OCI-LY7 (cell line): ENCODE results near the gene ZBBX. TPM values are rescaled to one million over a fixed set of nuclear protein-coding genes. Genes with fewer than 3 reads are reported as not detected.

Source experiments
- BruUV-seq: library from RNA; stranded (reverse); fragments of 400-500 nt; replicated peaks from 2 replicates; lab custom pipeline; 2021; lab: Mats Ljungman, UMichigan
- CTCF ChIA-PET: fragments of 300-600 bp; sonication (Branson Sonifier 250); formaldehyde crosslinking; loops from one replicate; lab custom pipeline; 2022; ENCODE audit warnings: antibody characterized with exemption; ENCODE audit not compliant: unreplicated experiment; lab: Charles Lee
- POLR2A ChIA-PET: fragments of 300-600 bp; sonication (Branson Sonifier 250); formaldehyde crosslinking; loops from one replicate; lab custom pipeline; 2022; ENCODE audit warnings: antibody characterized with exemption; lab: Charles Lee
- DNase-seq: peaks from one replicate; pipeline ENCODE4 v3.0.0-alpha.2; 2015; ENCODE audit warnings: low spot score
- H2AFZ ChIP-seq: fragments of 200-600 bp; sonication (generic), shearing (Covaris generic); 2 replicates; pipeline ENCODE4 v1.6.1; 2014; ENCODE audit warnings: mild to moderate bottlenecking, antibody characterized with exemption, low read length, moderate library complexity
- H3K27ac ChIP-seq: fragments of 200-600 bp; sonication (generic); 2 replicates; pipeline ENCODE4 v1.5.1; 2014; ENCODE audit warnings: mixed run types, low read depth, mild to moderate bottlenecking, moderate library complexity, low read length, inconsistent platforms; ENCODE audit not compliant: poor library complexity, severe bottlenecking
- H3K36me3 ChIP-seq: fragments of 200-600 bp; sonication (generic); 2 replicates; pipeline ENCODE4 v1.6.1; 2014; ENCODE audit warnings: mild to moderate bottlenecking, antibody characterized with exemption, low read length, moderate library complexity, mixed read lengths; ENCODE audit not compliant: insufficient read depth
- H3K4me1 ChIP-seq: fragments of 200-600 bp; sonication (generic); 2 replicates; pipeline ENCODE4 v1.5.1; 2014; ENCODE audit warnings: mild to moderate bottlenecking, low read length; ENCODE audit not compliant: insufficient read depth, poor library complexity, severe bottlenecking
- H3K4me2 ChIP-seq: fragments of 200-600 bp; sonication (generic); 2 replicates; pipeline ENCODE4 v1.6.1; 2014; ENCODE audit warnings: mild to moderate bottlenecking, low read length
- H3K4me3 ChIP-seq: fragments of 200-600 bp; sonication (generic); 2 replicates; pipeline ENCODE4 v1.5.1; 2014; ENCODE audit warnings: mild to moderate bottlenecking, low read depth, low read length; ENCODE audit not compliant: poor library complexity, severe bottlenecking
- H3K79me2 ChIP-seq: fragments of 200-600 bp; sonication (generic); 2 replicates; pipeline ENCODE4 v1.6.1; 2016; ENCODE audit warnings: low read depth, mild to moderate bottlenecking, low read length, moderate library complexity, mixed read lengths; ENCODE audit not compliant: insufficient read depth
- H3K9me2 ChIP-seq: fragments of 200-600 bp; sonication (generic); 2 replicates; pipeline ENCODE4 v1.6.1; 2016; ENCODE audit warnings: mild to moderate bottlenecking, low read length, mixed read lengths; ENCODE audit not compliant: insufficient read depth
- H3K9me3 ChIP-seq: fragments of 200-600 bp; sonication (generic); 2 replicates; pipeline ENCODE4 v1.6.1; 2014; ENCODE audit warnings: mild to moderate bottlenecking, mixed run types, low read length, mixed read lengths
- H4K20me1 ChIP-seq: fragments of 200-600 bp; sonication (generic); 2 replicates; pipeline ENCODE4 v1.6.1; 2014; ENCODE audit warnings: mild to moderate bottlenecking, antibody characterized with exemption, low read length, moderate library complexity, mixed read lengths; ENCODE audit not compliant: insufficient read depth
- CTCF ChIP-seq: fragments of 200-600 bp; sonication (generic); conservative IDR thresholded peaks from 2 replicates; pipeline ENCODE4 v1.5.1; 2014; ENCODE audit warnings: mild to moderate bottlenecking, antibody characterized with exemption, low read length, moderate library complexity, mixed read lengths
- EZH2phosphoT487 ChIP-seq: fragments of 200-600 bp; sonication (generic); IDR thresholded peaks from 2 replicates; pipeline ENCODE4 v1.6.1; 2018; ENCODE audit warnings: low read depth, borderline replicate concordance, mild to moderate bottlenecking, mixed run types, antibody characterized with exemption, low read length, moderate library complexity, mixed read lengths
- intact Hi-C: fragments of 100-400 bp; cut with micrococcal nuclease; formaldehyde crosslinking; loops from one replicate; pipeline ENCODE4 v1.10.0; 2022; ENCODE audit not compliant: unreplicated experiment
- total RNA-seq, 2 experiments: library from RNA; depleted of rRNA in 1 of 2; stranded (reverse); fragments of >200 nt in 1 of 2; shearing (Covaris generic) in 1 of 2; gene quantifications; 2 replicates each; pipeline ENCODE4 v1.2.3, GENCODE V29; 2014 to 2022

Gene ZBBX
- total RNA-seq, 2 experiments from 2014 or later, result not detected

DNA sequence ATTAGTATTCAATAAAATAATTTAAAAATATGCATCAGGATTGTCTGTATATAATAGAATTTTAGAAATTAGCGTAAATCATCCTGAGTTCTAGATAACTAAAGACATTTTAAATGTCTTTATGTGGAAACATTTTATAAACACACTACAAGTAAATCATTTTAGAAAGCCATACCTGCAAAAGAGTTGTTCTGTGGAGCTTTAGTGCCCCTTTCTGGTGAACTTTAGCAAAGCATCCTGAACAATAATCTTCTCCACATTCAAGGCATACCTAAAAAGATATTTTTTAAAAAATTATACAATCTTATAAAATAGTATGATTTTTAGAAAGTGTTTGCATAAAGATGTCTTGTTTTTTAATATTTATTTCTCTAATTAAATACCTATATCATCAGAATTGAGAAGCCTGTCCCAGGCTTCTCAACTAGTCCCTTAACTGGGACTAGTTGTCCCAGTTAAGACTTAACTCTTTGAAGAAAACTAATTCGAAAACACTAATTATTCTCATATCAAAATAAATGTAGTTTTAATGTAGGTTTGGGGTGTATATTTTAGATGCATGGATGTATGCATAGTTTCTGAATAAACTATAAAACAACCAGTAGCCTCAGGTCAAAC lies 29.7 kb downstream of the ZBBX start:
- H4K20me1 ChIP-seq, result no peaks in the 10 kb centered on the region
- TF ChIP-seq EZH2phosphoT487 (no peak), CTCF (peak; percentile 78)
- intact Hi-C loops, result no loop called here
- no peaks in the 10 kb centered on the region for H3K36me3 ChIP-seq
- peak; percentile 25 for DNase-seq
- H2AFZ ChIP-seq, result no peak overlapping the region
- H3K9me3 ChIP-seq, result no peaks in the 10 kb centered on the region
- no peaks in the 10 kb centered on the region for H3K9me2 ChIP-seq
- no TSS peak for BruUV-seq
- H3K27ac ChIP-seq, result no peak overlapping the region
- CTCF ChIA-PET, result no interaction called here
- no peaks in the 10 kb centered on the region for H3K79me2 ChIP-seq
- H3K4me1 ChIP-seq, result no peaks in the 10 kb centered on the region
- POLR2A ChIA-PET, result no interaction called here
- H3K4me3 ChIP-seq, result no peak overlapping the region
- no peak overlapping the region for H3K4me2 ChIP-seq

GRCh38 chr3:167346171-167346570 lies 33.9 kb downstream of the ZBBX start:
- Histone ChIP-seq H3K9me3 (no peaks in the 10 kb centered on the region), H3K4me3 (no peak overlapping the region), H3K79me2 (no peaks in the 10 kb centered on the region), H3K4me1 (no peaks in the 10 kb centered on the region), H3K36me3 (no peaks in the 10 kb centered on the region), H2AFZ (no peak overlapping the region), H3K9me2 (no peaks in the 10 kb centered on the region), H4K20me1 (no peaks in the 10 kb centered on the region; the same call in 1 of the 2 replicates), H3K27ac (no peak overlapping the region), H3K4me2 (no peak overlapping the region)
- no peak for DNase-seq
- ChIA-PET CTCF (no interaction called here), POLR2A (no interaction called here)
- intact Hi-C loops, result no loop called here
- TF ChIP-seq CTCF (no peak), EZH2phosphoT487 (no peak)
- BruUV-seq, result no TSS peak
